Activated CD4-positive, alpha-beta T cell treated with anti-CD3 and anti-CD28 coated beads, Interleukin-10, Interleukin-2, amounts not matched to agents 100 ng/mL and 50 ng/mL, durations not matched to agents 16 hours and 8 hours (primary cell): ENCODE results near the gene APLP1.
"Not testable (repeated sequence)": the region's sequence is repeated elsewhere in the genome, so short reads cannot be mapped to it uniquely, and the experiment has no call there.

Experiments used
- DNase-seq: peaks from one replicate; pipeline ENCODE4 v3.0.0-alpha.2; 2020

APLP1 gene

GRCh38 chr19:35868172-35868822, at the start of gene APLP1:
Gene APLP1, plus strand, starts transcription at chr19:35868574. Its CDS starts 63 bp downstream, at chr19:35868637.
- peak; percentile 67 for DNase-seq

- DNase-seq, result no peak
These were observed 45.8 kb upstream of the APLP1 start for GRCh38 chr19:35822579-35822978.

- DNase-seq, result no peak
These were observed 44.2 kb upstream of the APLP1 start for GRCh38 chr19:35824150-35824549.

DNA sequence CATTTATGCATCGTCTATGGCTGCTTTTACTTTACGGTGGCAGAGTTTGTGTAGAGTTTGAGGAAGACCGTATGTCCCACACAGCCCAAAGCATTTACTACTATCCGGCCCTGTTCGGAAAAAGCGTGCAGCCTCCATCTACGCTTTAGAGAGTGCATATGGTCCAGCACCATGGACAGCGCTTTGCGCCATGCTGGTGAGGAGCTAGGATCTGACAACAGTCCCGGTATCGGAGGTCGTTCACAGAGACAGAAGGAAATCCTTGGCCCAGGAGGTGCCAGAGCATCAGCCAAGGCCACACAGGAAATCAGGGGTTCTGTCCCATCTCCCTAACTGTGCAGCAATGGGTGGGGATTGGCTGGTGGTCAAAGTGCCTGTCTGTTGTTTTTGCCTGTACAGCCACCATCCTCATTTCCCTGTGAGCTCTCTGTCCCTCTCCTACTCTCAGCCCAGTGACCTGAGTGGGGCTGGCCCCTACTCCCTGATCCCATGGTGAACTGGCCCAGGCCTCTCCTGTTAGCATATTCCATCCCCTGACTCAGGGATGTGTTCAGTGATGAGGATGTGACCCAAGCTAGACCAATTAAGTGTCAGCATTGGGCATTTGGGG, 39.6 kb upstream of the APLP1 start:
- peak; percentile 38 for DNase-seq

- DNase-seq, result no peak
These were observed 37.4 kb upstream of the APLP1 start for GRCh38 chr19:35830986-35831385.

DNA sequence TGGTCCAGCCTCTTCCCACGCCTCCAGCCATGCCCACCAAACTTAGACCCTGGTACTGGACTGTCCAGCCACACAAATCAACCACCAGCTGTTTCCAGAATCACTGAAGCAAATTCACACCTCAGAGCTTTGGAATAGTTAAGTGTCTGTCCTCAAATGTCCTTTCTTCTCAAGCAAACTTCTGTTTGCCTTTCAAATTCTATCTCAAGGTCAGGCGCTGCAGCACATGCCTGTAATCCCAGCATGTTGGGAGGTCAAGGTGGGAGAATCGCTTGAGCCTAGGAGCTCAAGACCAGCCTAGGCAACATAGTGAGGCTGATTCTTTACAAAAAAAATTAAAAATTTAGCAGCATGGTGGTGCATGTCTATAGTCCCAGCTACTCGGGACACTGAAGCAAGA, 36.3 kb upstream of the APLP1 start:
- no peak for DNase-seq

GRCh38 chr19:35833972-35834371, 34.4 kb upstream of the APLP1 start:
- no peak for DNase-seq

DNA sequence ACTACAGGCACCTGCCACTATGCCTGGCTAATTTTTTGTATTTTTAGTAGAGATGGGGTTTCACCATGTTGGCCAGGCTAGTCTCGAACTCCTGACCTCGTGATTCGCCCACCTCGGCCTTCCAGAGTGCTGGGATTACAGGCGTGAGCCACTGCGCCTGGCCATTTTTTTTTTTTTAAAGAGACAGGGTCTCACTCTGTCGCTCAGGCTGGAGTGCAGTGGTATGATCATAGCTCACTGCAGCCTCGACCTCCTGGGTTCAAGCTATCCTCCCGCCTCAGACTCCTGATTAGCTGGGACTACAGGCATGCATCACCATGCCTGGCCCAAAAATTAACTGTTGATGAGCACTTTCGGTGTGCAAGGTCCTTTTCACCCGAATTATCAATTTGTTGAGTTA, 32.3 kb upstream of the APLP1 start:
- not testable (repeated sequence) for DNase-seq

DNA sequence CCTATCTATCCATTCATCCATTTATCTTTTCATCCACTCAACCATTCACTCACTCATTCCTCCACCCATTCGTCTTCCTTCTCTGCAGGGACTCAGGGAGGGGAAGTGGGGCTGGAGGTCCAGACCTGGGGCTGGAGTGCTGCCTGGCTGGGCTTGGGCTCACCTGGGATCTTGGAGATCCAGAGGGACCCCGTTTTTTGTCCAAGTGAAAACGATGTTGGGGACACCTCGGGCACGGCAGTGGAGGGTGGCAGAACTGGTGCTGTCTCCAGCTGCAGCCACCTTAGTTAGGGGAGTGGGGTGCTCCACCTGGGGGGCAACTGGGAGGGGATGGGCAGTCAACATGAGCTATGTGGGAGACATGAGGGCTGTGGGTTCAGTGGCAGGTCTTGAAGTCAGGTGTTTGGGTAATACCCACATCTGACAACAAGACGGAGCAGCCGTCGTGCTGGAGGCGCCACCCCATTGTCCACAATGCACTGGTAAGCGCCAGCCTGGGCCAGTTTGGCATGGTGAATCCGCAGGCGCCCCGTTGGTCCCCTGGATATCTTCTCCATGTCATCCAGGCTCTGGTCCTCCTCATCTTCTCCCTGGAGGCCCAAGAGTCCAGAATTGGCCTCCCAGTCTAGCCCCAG, 26.3 kb upstream of the APLP1 start:
- no peak for DNase-seq

- DNase-seq, result no peak
These were observed 25.6 kb upstream of the APLP1 start for GRCh38 chr19:35842666-35843272.

- DNase-seq, result no peak
These were observed 24.5 kb upstream of the APLP1 start for GRCh38 chr19:35843676-35844481.

DNA sequence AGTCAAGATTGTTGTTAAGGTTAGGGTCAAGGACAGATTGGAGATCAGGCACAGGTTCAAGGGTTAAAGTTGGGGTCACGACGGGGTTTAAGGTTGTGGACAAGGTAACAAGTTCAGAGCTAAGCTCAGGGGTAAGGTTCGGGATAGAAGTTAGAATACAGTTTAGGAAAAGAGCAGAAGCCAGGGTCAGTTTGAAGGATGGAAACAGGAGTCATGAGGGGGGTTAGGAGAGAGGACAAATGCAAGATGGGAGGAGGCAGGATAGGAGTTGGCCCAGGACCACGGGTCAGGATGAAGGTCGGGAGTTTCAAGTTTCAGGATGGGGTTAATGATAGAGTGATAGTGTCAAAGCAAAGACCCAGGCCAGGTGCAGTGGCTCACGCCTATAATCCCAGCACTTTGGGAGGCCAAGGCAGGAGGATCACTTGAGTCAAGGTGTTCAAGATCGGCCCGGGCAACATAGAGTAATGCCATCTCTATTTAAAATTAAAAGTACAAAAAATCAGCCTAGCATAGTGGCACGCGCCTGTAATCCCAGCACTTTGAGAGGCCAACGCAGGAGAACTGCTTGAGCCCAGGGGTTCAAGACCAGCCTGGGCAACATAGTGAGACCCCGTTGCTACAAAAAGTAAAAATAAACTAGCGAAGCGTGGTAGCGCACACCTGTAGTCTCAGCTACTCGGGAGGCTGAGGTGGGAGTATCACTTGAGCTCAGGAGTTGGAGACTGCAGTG, 23.7 kb upstream of the APLP1 start:
- no peak for DNase-seq

GRCh38 chr19:35845215-35846037, 22.9 kb upstream of the APLP1 start:
- no peak for DNase-seq

DNA sequence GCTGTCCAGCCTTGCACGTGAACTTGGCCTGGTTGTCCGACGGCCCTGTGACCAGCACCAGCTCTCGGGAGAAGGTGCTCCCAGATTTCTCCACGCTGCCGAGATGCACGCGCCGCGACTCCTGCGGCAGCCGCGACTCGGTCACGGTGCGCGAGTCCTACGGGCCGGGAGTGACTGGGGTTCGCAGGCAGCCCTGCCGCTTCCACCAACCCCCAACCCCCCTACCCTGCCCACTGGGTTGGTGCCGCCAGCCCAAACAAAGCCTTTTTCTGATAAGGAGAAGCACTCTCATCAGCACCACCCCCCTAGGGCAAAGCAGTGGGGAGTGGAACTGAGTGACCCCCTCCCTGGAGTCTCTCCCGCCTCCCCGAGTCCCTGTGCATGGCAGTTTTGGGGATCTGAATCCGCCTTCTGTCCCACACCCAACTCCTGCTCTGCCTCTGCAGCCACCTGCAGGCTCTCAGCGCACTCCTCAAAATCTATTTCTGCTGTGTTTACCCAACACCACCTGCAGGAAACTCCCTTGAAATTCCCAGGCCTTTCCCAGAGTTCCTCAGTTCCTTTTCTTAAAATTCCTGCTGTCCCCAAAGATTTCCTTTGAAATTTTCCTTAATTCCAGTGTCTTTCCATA, 22.2 kb upstream of the APLP1 start:
- no peak for DNase-seq

- no peak for DNase-seq
These were observed 20.5 kb upstream of the APLP1 start for GRCh38 chr19:35847911-35848310.

GRCh38 chr19:35848486-35848885, 19.9 kb upstream of the APLP1 start:
- DNase-seq, result no peak

GRCh38 chr19:35848919-35849505, 19.4 kb upstream of the APLP1 start:
- DNase-seq, result no peak

DNA sequence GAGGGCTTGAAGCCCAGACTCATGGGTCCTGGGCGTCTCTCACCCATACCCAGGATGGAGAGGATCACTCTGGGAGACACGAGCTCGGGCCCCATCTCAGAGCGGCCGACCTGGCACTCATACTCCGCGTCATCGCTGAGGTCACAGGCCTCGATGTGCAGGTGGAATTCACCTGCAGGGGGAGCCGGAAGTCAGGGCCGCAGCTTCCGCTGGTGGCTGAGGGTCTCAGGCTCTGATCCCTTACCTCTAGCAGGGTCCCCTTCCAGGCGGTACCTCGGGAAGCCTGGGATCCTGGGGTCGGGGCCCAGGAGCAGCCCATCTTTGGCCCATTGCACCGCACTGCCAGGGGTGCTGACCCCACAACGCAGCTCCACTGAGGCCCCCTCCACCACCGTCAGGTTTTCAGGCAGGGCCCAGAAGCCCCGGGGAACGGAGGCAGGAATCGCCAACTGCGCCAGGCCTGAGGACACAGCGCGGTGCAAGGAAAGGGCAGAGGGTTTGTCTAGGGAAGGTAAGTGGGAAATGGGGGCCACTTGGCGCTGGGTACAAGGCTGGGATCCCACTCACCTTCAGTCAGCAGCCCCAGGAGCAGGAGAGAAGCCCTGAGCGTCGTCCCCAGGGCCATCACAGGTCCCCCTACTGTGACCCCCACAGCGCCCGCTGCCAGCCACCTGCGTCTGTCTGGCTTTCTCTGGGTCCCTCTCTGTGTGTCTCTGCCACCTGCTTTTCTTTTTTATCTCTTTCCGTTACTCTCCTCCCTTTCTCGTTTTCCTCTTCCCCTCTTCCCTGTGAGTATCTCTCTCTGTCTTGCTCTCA, 17.0 kb upstream of the APLP1 start:
- DNase-seq, result no peak

DNA sequence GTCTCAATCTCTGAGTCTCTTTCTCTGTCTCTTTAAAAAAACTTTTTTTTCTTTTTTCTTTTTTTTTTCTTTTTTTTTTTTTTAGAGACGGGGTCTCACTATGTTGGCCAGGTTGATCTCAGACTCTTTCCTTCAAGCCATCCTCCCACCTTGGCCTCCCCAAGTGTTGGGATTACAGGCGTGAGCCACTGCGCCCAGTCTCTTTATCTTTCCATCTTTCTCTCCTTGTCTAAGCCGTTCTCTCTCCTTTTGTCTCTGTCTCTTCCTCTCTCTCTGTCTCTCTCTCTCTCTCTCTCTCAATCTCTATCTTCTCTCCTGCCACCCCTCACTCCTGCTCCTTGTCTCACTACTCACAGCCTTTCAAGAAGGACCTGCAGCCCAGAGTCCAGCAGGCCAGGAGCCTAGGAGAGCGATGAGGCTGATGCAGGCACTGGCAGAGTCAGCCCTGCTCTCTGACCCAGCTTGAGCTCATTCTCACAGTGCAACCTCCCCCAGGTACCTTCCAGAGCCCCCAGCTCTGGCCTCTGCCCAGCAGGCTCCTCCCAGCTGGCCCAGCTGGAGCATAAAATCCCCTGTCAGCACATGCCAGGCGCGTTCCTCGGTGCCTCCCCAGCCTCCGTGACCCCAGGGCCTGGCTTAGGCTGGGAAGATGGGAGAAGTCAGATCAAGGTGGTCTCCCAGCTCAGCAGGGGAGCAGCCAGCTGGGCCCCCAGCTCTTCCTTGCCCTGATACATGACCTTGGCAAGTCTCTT, 16.2 kb upstream of the APLP1 start, which contains the start of gene NPHS1:
Gene NPHS1 (minus strand): TSS at position 476 of the 752 bp plus-strand sequence. CDS start 667 bp downstream, outside the sequence.
- no peak for DNase-seq
